ENCODE measurements around the gene ZNHIT6.

GRCh38 chr1:85707267-85707989 is 805 bp downstream of the ZNHIT6 start:
- TF ChIP-seq EZH2phosphoT487 (IDR thresholded peaks at IDR 0.05; ENCODE audit: borderline replicate concordance, low read depth, low read length): no peak
- TF ChIP-seq CTCF (conservative IDR thresholded peaks at IDR 0.05; ENCODE audit: low read length): no peak

Data from OCI-LY7 (cell line).